Naive B cell (primary cell): Measurements from ENCODE around the gene DNTT. TPM values are rescaled to one million over a fixed set of nuclear protein-coding genes. Genes with fewer than 3 reads are reported as not detected.

ENCODE experiments used
- ATAC-seq, 2 donors: fragments of 150-1000 bp; cut with Tn5 transposase; 2 replicates each; pipeline ENCODE4 v1.10.0; 2021; ENCODE audit warnings: low read depth in 2 of 2, mild to moderate bottlenecking in 2 of 2, moderate library complexity in 2 of 2
- DNase-seq: peaks from one replicate; pipeline ENCODE4 v3.0.0; 2022
- H3K27ac Mint-ChIP-seq, 6 donors: one replicate each; pipeline ENCODE4 v1.8.0; 2020 to 2022; ENCODE audit warnings: mild to moderate bottlenecking in 6 of 6, mixed read lengths in 6 of 6, moderate library complexity in 5 of 6, inconsistent platforms in 2 of 6
- H3K27me3 Mint-ChIP-seq, 3 donors: one replicate each; pipeline ENCODE4 v1.8.0; 2021 to 2022; ENCODE audit warnings: mixed read lengths in 3 of 3, mild to moderate bottlenecking in 1 of 3
- H3K36me3 Mint-ChIP-seq, 2 donors: one replicate each; pipeline ENCODE4 v1.8.0; 2020 to 2022; ENCODE audit warnings: mixed read lengths in 2 of 2, inconsistent platforms in 1 of 2, mild to moderate bottlenecking in 1 of 2
- H3K4me1 Mint-ChIP-seq, 3 donors: one replicate each; pipeline ENCODE4 v1.8.0; 2020 to 2022; ENCODE audit warnings: mixed read lengths in 3 of 3, inconsistent platforms in 1 of 3, mild to moderate bottlenecking in 1 of 3, moderate library complexity in 1 of 3
- H3K4me3 Mint-ChIP-seq, 8 donors: one replicate each; pipeline ENCODE4 v1.8.0; 2020 to 2022; ENCODE audit warnings: mild to moderate bottlenecking in 8 of 8, mixed read lengths in 8 of 8, moderate library complexity in 8 of 8, inconsistent platforms in 2 of 8
- H3K9me3 Mint-ChIP-seq, 7 donors: one replicate each; pipeline ENCODE4 v1.8.0; 2020 to 2022; ENCODE audit warnings: mixed read lengths in 7 of 7, mild to moderate bottlenecking in 5 of 7, inconsistent platforms in 2 of 7, moderate library complexity in 1 of 7
- polyA plus RNA-seq, 6 donors: library from polyadenylated mRNA; unstranded; fragments of 300-500 nt; fragmentation: Illumina TruSeq; gene quantifications; one replicate each; pipeline ENCODE4 v1.2.3, GENCODE V29; 2021; ENCODE audit warnings: low read depth in 6 of 6

Gene DNTT
- polyA plus RNA-seq, 6 donors from 2014 or later = 0.21 TPM; not detected in 5

DNA sequence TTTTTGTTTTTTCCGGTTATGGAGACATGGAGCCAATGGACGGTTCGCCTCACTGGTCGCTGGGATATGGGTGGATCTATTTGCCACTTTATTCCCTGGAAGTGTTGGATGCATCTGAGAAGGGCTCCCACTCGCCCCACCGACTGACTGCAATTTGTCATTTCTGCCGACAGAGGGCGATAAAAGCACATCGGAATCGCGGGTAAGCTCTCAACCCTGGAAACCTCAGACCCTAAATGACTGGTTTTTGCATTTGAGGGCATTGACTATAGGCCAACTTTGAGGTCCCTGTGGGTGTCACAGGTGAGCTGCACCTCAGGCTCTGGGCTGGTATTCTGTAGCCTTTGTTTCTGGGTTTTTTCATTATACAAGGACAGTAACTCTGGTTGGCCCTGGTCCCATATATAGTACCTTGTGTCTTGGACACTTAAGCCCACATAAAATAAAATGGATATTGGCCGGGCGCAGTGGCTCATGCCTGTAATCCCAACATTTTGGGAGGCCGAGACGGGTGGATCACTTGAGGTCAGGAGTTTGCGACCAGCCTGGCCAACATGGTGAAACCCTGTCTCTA, 66.4 kb downstream of the DNTT start:
- peaks cover 4 to 20% (median 13%) of the 10 kb centered on the region in 3 donors for H3K27me3 Mint-ChIP-seq
- no peaks in the 10 kb centered on the region for H3K36me3 Mint-ChIP-seq
- no peak overlapping the region for H3K27ac Mint-ChIP-seq
- H3K9me3 Mint-ChIP-seq = no peaks in the 10 kb centered on the region
- DNase-seq (peak; percentile 46), ATAC-seq (peak in 1 of 2 donors; percentile 47)
- peaks cover 14 to 18% (median 16%) of the 10 kb centered on the region in 3 donors for H3K4me1 Mint-ChIP-seq
- no peak overlapping the region for H3K4me3 Mint-ChIP-seq

DNA sequence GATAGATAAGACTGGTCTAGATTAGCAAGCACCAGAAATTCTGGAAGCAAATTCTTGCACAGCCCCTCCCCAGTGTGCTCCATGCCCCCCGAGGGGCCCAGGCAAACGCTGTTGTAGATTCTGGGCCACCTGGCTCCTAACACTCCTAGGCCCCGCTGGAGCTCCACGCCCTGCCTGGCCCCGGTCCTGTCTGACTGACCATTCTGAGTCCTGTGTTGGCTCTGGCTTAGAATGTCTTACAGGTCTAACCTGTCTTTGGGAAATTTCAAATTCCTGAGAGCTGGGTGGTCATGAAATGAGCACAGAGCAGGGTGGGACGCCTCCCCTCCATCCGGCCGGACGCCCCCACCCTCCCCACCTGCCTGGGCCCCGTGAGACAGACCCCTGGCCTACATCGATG, 67.1 kb downstream of the DNTT start:
- H3K9me3 Mint-ChIP-seq = no peaks in the 10 kb centered on the region
- H3K27me3 Mint-ChIP-seq = peaks cover 4 to 20% (median 13%) of the 10 kb centered on the region in 3 donors
- ATAC-seq = no peak
- no peak for DNase-seq
- no peak overlapping the region for H3K4me3 Mint-ChIP-seq
- no peak overlapping the region for H3K27ac Mint-ChIP-seq
- no peaks in the 10 kb centered on the region for H3K36me3 Mint-ChIP-seq
- H3K4me1 Mint-ChIP-seq = peaks cover 16 to 20% (median 19%) of the 10 kb centered on the region in 3 donors

- DNase-seq (no peak), ATAC-seq (no peak)
- no peaks in the 10 kb centered on the region for H3K9me3 Mint-ChIP-seq
- no peaks in the 10 kb centered on the region for H3K36me3 Mint-ChIP-seq
- peak overlapping the region in 6 of 8 donors; percentile 36 to 87 (median 71) for H3K4me3 Mint-ChIP-seq
- H3K27ac Mint-ChIP-seq = no peak overlapping the region
- peaks cover 4 to 20% (median 18%) of the 10 kb centered on the region in 3 donors for H3K27me3 Mint-ChIP-seq
- H3K4me1 Mint-ChIP-seq = peaks cover 16 to 20% (median 19%) of the 10 kb centered on the region in 3 donors
Observed at GRCh38 chr10:96374004-96374403, 69.8 kb downstream of the DNTT start.

DNA sequence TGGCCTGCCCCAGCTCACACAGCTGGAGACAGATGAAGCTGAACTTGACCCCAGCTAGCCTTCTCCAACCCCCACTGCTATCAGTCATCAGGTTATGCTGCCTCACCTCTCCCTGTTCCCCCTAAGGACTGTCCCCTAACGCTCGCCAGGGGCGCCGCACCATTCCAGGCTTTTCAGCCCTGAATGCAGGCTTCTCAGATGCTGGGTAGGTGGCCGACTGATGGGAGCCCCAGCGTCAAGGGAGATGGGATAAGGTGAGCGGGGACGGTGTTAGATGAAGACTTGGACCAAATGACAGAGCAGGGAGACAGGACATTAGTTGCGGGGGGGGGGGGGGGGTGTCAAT, 70.4 kb downstream of the DNTT start:
- no peak for ATAC-seq
- Mint-ChIP-seq H3K36me3 (no peaks in the 10 kb centered on the region), H3K27me3 (peaks cover 4 to 20% (median 18%) of the 10 kb centered on the region in 3 donors), H3K9me3 (no peaks in the 10 kb centered on the region), H3K4me1 (peaks cover 16 to 20% (median 19%) of the 10 kb centered on the region in 3 donors), H3K4me3 (peak overlapping the region; percentile 66 to 89 (median 79)), H3K27ac (no peak overlapping the region)
- DNase-seq = no peak

GRCh38 chr10:96374985-96375830, 71.0 kb downstream of the DNTT start:
- DNase-seq = peak; percentile 62
- H3K27ac Mint-ChIP-seq = peak overlapping the region in 2 of 6 donors; percentile 2 to 92
- peak overlapping the region; percentile 66 to 89 (median 79) for H3K4me3 Mint-ChIP-seq
- peak; percentile 79 to 83 for ATAC-seq
- no peaks in the 10 kb centered on the region for H3K9me3 Mint-ChIP-seq
- peaks cover 16 to 20% (median 19%) of the 10 kb centered on the region in 3 donors for H3K4me1 Mint-ChIP-seq
- no peaks in the 10 kb centered on the region for H3K36me3 Mint-ChIP-seq
- H3K27me3 Mint-ChIP-seq = peaks cover 4 to 20% (median 18%) of the 10 kb centered on the region in 3 donors

DNA sequence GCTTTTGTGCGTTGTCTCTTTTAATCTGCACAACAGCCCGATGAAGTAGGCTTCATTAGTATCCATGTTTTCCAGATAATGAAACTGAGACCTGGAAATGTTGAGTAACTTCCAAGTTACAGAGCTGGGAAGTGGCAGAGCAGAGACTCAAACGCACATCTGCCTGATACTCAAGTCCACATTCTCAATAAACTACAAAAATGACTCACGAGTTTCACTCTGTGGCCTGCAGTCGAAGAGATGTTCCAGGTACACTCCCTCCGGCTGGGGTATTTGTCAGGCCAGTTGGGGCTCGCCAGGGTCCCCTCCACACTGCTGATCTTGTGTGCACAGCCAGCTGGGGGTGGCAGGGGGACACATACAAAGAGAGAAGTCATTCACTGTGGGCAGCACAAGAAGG, 72.2 kb downstream of the DNTT start:
- Mint-ChIP-seq H3K9me3 (no peaks in the 10 kb centered on the region), H3K4me1 (peaks cover 16 to 19% (median 17%) of the 10 kb centered on the region in 3 donors), H3K27ac (no peak overlapping the region), H3K36me3 (no peaks in the 10 kb centered on the region), H3K4me3 (peak overlapping the region in 1 of 8 donors; percentile 25), H3K27me3 (peaks cover 4 to 20% (median 18%) of the 10 kb centered on the region in 3 donors)
- no peak for ATAC-seq
- no peak for DNase-seq

DNA sequence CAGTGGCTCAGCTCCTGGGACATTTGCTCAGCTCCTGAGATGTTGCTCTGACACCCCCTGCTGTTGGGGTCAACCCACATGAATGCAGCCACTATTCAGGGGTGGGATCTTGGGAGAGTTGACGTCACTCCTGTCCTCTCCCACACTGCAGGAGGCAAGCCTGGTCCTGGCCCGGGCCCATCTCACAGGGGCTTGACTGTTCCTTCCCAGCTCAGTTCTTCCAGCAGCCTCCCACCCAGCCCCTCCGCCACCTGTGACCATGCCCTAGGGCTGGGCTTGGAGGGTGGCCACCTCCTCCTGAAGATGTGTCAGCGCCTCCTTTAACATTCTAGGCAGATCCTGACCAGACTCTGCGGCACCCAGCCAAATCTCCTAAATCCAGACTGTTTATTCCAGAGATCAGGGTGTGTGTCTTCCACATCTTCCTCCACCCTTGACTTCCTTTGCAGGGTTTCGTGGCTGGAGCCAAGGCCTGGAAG, 73.6 kb downstream of the DNTT start:
- no peak for ATAC-seq
- H3K9me3 Mint-ChIP-seq = no peaks in the 10 kb centered on the region

DNA sequence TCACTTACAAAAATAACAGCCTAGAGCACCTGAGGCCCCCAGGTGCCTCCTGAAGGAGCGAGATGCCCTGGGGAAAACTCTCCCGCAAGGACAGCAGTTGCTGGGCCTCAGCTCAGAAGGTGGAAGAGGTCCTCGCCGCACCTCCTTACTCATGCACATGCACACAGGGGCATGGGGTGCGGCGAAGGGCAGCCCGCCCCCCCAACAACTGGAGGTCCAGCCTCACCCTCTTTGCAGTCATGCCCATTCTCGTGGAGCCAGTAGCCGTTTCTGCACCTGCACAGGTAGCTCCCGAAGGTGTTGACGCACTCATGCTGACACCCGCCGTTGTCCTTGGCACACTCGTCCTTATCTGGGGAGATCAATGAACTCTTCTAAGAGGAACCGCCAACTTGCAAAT, 74.5 kb downstream of the DNTT start:
- Mint-ChIP-seq H3K9me3 (no peaks in the 10 kb centered on the region), H3K36me3 (no peaks in the 10 kb centered on the region), H3K4me3 (no peak overlapping the region), H3K27me3 (peaks cover 4 to 22% (median 12%) of the 10 kb centered on the region in 3 donors), H3K4me1 (peaks cover 16 to 19% (median 17%) of the 10 kb centered on the region in 3 donors), H3K27ac (no peak overlapping the region)
- no peak for ATAC-seq
- DNase-seq = no peak

More for the DNA sequence above, 73.6 kb downstream of the DNTT start:
- DNase-seq = no peak
- H3K4me1 Mint-ChIP-seq = peaks cover 16 to 19% (median 17%) of the 10 kb centered on the region in 3 donors
- H3K27ac Mint-ChIP-seq = no peak overlapping the region
- H3K27me3 Mint-ChIP-seq = peaks cover 4 to 26% (median 18%) of the 10 kb centered on the region in 3 donors
- H3K4me3 Mint-ChIP-seq = no peak overlapping the region
- H3K36me3 Mint-ChIP-seq = no peaks in the 10 kb centered on the region

DNA sequence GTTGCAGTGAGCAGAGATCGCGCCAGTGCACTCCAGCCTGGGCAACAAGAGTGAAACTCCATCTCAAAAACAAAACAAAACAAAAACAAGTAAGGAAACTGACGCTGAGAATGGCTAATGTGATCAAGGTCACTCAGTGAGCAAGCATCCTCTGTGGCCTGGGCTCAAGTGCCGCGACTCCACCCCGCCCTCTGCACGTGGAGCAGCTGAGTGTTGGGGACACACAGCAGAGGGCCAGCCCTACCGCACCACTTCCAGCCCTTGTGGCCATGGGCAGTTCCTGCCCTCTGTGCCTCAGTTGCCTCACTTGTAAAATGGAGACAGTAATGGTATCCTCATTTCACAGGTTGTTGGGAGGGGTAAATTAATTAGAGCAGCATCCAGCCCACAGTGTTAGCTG, 75.5 kb downstream of the DNTT start:
- H3K9me3 Mint-ChIP-seq = no peaks in the 10 kb centered on the region

GRCh38 chr10:96380821-96381220, 76.6 kb downstream of the DNTT start:
- H3K27ac Mint-ChIP-seq = no peak overlapping the region
- H3K9me3 Mint-ChIP-seq = no peaks in the 10 kb centered on the region
- DNase-seq (no peak), ATAC-seq (no peak)
- H3K4me1 Mint-ChIP-seq = peaks cover under 1% of the 10 kb centered on the region in 3 donors
- H3K4me3 Mint-ChIP-seq = no peak overlapping the region
- no peaks in the 10 kb centered on the region for H3K36me3 Mint-ChIP-seq
- peaks cover 5 to 21% (median 17%) of the 10 kb centered on the region in 3 donors for H3K27me3 Mint-ChIP-seq

More for the DNA sequence above, 75.5 kb downstream of the DNTT start:
- H3K4me3 Mint-ChIP-seq = no peak overlapping the region
- DNase-seq (no peak), ATAC-seq (no peak)
- H3K36me3 Mint-ChIP-seq = no peaks in the 10 kb centered on the region
- peaks cover 9 to 11% (median 11%) of the 10 kb centered on the region in 3 donors for H3K4me1 Mint-ChIP-seq
- H3K27ac Mint-ChIP-seq = no peak overlapping the region
- peaks cover 5 to 18% (median 11%) of the 10 kb centered on the region in 3 donors for H3K27me3 Mint-ChIP-seq

- Mint-ChIP-seq H3K27ac (no peak overlapping the region), H3K27me3 (peaks cover 16 to 30% (median 29%) of the 10 kb centered on the region in 3 donors), H3K4me1 (no peaks in the 10 kb centered on the region), H3K36me3 (no peaks in the 10 kb centered on the region), H3K9me3 (no peaks in the 10 kb centered on the region), H3K4me3 (no peak overlapping the region)
- DNase-seq (no peak), ATAC-seq (no peak)
Observed at GRCh38 chr10:96384506-96384905, 80.3 kb downstream of the DNTT start.

DNA sequence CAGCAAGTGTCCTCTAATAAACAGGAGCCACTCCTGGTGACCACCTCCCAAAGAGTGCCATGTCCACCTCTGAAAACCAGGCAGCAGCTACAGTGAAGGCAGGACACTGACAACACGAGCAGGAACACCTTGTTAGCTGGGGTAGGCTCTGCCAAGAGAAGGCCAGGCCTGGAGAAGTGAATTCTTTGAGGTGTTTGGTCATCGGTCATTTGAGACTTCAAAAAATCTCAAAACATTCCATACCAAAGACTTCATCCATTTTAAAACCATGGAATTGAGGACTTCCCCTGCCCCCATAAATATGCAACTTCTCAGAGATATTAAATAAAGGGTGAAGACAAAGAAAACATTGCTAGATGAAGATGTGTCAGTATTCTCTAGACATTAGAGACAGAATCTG, 82.9 kb downstream of the DNTT start:
- no peak overlapping the region for H3K27ac Mint-ChIP-seq
- no peaks in the 10 kb centered on the region for H3K9me3 Mint-ChIP-seq
- no peak for DNase-seq
- H3K27me3 Mint-ChIP-seq = peaks cover 16 to 40% (median 32%) of the 10 kb centered on the region in 3 donors
- no peak for ATAC-seq
- no peaks in the 10 kb centered on the region for H3K4me1 Mint-ChIP-seq
- no peak overlapping the region for H3K4me3 Mint-ChIP-seq
- H3K36me3 Mint-ChIP-seq = no peaks in the 10 kb centered on the region

DNA sequence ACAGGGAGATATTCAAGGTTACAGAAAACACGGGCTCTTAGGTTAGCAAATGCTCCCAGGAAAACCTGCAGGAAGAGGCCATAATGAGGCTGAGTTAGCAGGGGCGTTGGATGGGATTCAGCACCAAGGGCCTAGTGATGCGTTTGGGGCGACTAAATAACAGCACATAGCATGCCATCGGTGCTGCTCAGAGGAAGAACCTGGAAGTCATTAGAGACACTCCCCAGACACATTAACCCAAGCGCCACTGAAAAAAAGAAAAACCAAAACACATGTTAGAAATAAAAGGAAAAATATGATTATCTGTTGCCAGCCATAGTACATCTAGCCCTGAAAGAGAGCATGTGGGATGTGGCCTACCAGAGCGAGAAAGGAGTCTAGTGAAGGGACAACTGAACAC, 83.4 kb downstream of the DNTT start:
- Mint-ChIP-seq H3K27me3 (peaks cover 17 to 40% (median 30%) of the 10 kb centered on the region in 3 donors), H3K27ac (no peak overlapping the region), H3K9me3 (no peaks in the 10 kb centered on the region), H3K4me3 (no peak overlapping the region), H3K36me3 (no peaks in the 10 kb centered on the region), H3K4me1 (no peaks in the 10 kb centered on the region)
- no peak for ATAC-seq
- no peak for DNase-seq
